ENCODE data around the gene CERK.

GRCh38 chr22:46650078-46650810, 87.8 kb downstream of the CERK start:
- no peak for TF ChIP-seq POLR2AphosphoS5 (IDR thresholded peaks at IDR 0.05)
- no peak for TF ChIP-seq POLR2A (IDR thresholded peaks at IDR 0.05)

Data from spleen (tissue), 3 donors.